ENCODE results near the gene DGCR2.

DNA sequence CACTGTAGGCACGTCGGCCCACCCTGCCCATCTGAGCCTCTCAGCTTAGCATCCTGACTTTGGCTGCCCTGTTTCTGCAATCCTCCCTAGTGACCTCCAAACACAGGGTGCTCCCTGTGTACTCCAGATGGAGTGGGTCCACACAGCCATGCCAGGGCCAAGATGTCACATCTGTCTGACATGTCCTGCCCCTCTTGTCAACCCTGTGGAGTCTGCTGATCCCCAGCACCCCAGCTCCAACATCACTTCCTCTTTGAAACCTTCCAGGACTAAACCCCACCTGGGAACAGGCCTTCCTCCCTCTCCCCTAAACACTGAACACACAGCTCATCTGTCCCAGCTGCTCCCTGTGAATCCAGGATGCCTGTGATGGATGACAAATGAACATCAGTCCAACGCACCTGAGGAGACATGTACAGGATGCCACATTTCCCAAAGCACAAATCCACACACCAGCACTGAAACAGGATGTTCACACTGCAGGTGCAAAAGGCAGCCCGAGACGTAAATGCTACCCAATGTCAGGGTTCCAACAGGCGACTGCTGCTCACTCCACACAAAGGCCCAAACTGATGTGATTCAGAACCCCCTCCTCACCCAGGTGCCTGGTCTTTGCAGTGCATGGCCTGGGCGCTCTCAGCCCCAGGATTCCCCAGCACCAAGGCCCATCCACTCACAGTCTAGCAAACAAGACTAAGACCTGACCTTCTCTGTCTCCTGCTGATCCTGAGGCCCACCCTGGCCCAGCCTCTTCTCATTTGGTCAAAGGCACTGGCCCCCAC, 6.9 kb upstream of the DGCR2 start:
- no peak for TF ChIP-seq CTCF (IDR thresholded peaks at IDR 0.05; ENCODE audit: borderline replicate concordance, extremely low read depth, low read length, poor library complexity, severe bottlenecking)
- no peak for TF ChIP-seq EZH2 (IDR thresholded peaks at IDR 0.05; ENCODE audit: borderline replicate concordance, low read depth, low read length, severe bottlenecking)

All from DND-41 (cell line).